ENCODE measurements around the gene RGS7. TPM values are rescaled to one million over a fixed set of nuclear protein-coding genes. Genes with fewer than 3 reads are reported as not detected.

The RGS7 gene
- total and polyA plus RNA-seq, 2 of the 4 experiments (the other 2 are of a cell fraction): 0.58 to 0.72 TPM

- Histone ChIP-seq H2BK20ac (ENCODE audit: low read depth, low read length) (no peak overlapping the region), H3K4me1 (ENCODE audit: control insufficient read depth, insufficient read depth, low read length) (peaks cover 9% of the 10 kb centered on the region; the same call in 1 of the 2 replicates), H3K4me2 (ENCODE audit: low read depth, low read length) (no peak overlapping the region), H3K27ac (ENCODE audit: insufficient read depth, low read length) (no peak overlapping the region), H3K36me3 (ENCODE audit: control insufficient read depth, insufficient read depth, low read length) (no peaks in the 10 kb centered on the region), H2AK5ac (ENCODE audit: low read depth, low read length) (no peak overlapping the region), H3K9me3 (ENCODE audit: control insufficient read depth, insufficient read depth, low read length) (no peaks in the 10 kb centered on the region), H2AK9ac (replicated peaks; ENCODE audit: low read depth, low read length, poor library complexity) (no peak overlapping the region), H3K9ac (ENCODE audit: low read depth, low read length) (no peak overlapping the region), H3K14ac (replicated peaks; ENCODE audit: low read depth, low read length) (no peak overlapping the region), H3K4me3 (ENCODE audit: insufficient read depth, low read depth, low read length) (no peak overlapping the region), H3K4ac (ENCODE audit: low read depth, low read length) (no peak overlapping the region), H3K79me1 (ENCODE audit: low read depth in 1 of 2, low read length in 2 of 2) (no peaks in the 10 kb centered on the region), H3K23ac (ENCODE audit: low read depth, low read length) (no peak overlapping the region), H3K9me1 (ENCODE audit: insufficient read depth, low read length) (peaks cover 8% of the 10 kb centered on the region; the same call in 1 of the 2 replicates), H4K20me1 (ENCODE audit: insufficient read depth, low read length) (no peaks in the 10 kb centered on the region), H4K8ac (ENCODE audit: low read depth in 2 of 2, low read length in 2 of 2) (no peak overlapping the region), H2BK5ac (ENCODE audit: low read depth, low read length, poor library complexity, severe bottlenecking) (no peak overlapping the region), H2BK15ac (ENCODE audit: low read depth, low read length) (no peak overlapping the region), H4K5ac (ENCODE audit: low read depth, low read length) (no peak overlapping the region), H2AFZ (replicated peaks; ENCODE audit: low read length, poor library complexity) (no peak overlapping the region), H3K18ac (ENCODE audit: low read depth, low read length) (no peak overlapping the region), H2BK120ac (ENCODE audit: low read depth, low read length) (no peak overlapping the region), H3K56ac (ENCODE audit: extremely low read depth, insufficient read depth, low read length) (no peak overlapping the region), H4K91ac (ENCODE audit: insufficient read depth, low read depth, low read length) (no peak overlapping the region), H3K27me3 (ENCODE audit: control insufficient read depth, insufficient read depth, low read length) (no peaks in the 10 kb centered on the region)
- TF ChIP-seq SMC3 (IDR thresholded peaks at IDR 0.05; ENCODE audit: low read depth, low read length) (no peak), RCOR1 (IDR thresholded peaks at IDR 0.05; ENCODE audit: insufficient replicate concordance, low read length) (no peak), RAD21 (IDR thresholded peaks at IDR 0.05; ENCODE audit: low read length) (no peak), CEBPB (IDR thresholded peaks at IDR 0.05; ENCODE audit: low read depth, low read length) (no peak), NFE2L2 (IDR thresholded peaks at IDR 0.05; ENCODE audit: low read depth, low read length) (no peak), RFX5 (IDR thresholded peaks at IDR 0.05; ENCODE audit: low read depth, low read length) (no peak), CHD1 (IDR thresholded peaks at IDR 0.05; ENCODE audit: low read depth, low read length) (no peak), MXI1 (IDR thresholded peaks at IDR 0.05; ENCODE audit: borderline replicate concordance, low read depth, low read length) (no peak), CTCF (conservative IDR thresholded peaks at IDR 0.05; ENCODE audit: low read depth, low read length) (no peak), FOS (IDR thresholded peaks at IDR 0.05; ENCODE audit: low read depth, low read length) (no peak), POLR2A (IDR thresholded peaks at IDR 0.05; ENCODE audit: low read depth, low read length) (no peak), ELK1 (IDR thresholded peaks at IDR 0.05; ENCODE audit: borderline replicate concordance, low read depth, low read length) (no peak), MAZ (IDR thresholded peaks at IDR 0.05; ENCODE audit: borderline replicate concordance, low read depth, low read length) (no peak), USF2 (IDR thresholded peaks at IDR 0.05; ENCODE audit: low read depth, low read length) (no peak), BHLHE40 (IDR thresholded peaks at IDR 0.05; ENCODE audit: low read depth, low read length) (no peak), MAFK (IDR thresholded peaks at IDR 0.05; ENCODE audit: low read depth, low read length) (no peak)
- intact Hi-C loops (cut with micrococcal nuclease): no loop called here
- no peak for ATAC-seq (ENCODE audit: low read depth)
- dilution Hi-C loops (cut with HindIII; ENCODE audit: low sequenced_read_pairs, unreplicated experiment): no loop called here
- CTCF ChIA-PET: no interaction called here
- POLR2A ChIA-PET (ENCODE audit: unreplicated experiment): no interaction called here
- in situ Hi-C loops (cut with MboI; ENCODE audit: low sequenced_read_pairs): no loop called here
- BruUV-seq (replicated peaks): no TSS peak
- DNase-seq: no peak
- 100% methylated on average over 2 of the region's 16 CpGs; no CpG with 5 or more reads in 1 of the 2 experiments for WGBS, 2 experiments (ENCODE audit: extremely low coverage in 2 of 2, insufficient read length in 1 of 2)
Observed at GRCh38 chr1:240771450-240771849, 585.6 kb downstream of the RGS7 start.

Measured in IMR-90 (cell line).